ENCODE measurements around the gene SLC44A4.

DNA sequence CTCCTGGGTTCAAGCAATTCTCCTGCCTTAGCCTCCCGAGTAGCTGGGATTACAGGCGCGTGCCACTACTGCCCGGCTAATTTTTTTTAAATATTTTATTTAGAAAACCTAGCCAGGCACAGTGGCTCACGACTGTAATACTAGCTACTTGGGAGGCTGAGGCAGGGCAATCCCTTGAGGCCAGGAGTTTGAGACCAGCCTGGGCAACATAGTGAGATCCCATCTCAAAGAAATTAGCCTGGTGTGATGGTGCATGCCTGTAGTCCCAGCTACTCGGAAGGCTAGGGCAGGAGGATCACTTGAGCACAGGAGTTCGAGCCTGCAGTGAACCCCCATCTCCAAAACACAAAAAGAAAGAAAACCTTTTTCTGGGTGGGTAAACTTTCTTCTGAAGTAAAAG is 2.4 kb downstream of the SLC44A4 start:
- TF ChIP-seq, protein P1, sequence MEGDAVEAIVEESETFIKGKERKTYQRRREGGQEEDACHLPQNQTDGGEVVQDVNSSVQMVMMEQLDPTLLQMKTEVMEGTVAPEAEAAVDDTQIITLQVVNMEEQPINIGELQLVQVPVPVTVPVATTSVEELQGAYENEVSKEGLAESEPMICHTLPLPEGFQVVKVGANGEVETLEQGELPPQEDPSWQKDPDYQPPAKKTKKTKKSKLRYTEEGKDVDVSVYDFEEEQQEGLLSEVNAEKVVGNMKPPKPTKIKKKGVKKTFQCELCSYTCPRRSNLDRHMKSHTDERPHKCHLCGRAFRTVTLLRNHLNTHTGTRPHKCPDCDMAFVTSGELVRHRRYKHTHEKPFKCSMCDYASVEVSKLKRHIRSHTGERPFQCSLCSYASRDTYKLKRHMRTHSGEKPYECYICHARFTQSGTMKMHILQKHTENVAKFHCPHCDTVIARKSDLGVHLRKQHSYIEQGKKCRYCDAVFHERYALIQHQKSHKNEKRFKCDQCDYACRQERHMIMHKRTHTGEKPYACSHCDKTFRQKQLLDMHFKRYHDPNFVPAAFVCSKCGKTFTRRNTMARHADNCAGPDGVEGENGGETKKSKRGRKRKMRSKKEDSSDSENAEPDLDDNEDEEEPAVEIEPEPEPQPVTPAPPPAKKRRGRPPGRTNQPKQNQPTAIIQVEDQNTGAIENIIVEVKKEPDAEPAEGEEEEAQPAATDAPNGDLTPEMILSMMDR (optimal IDR thresholded peaks at IDR 0.05 in 1 of 3, IDR thresholded peaks at IDR 0.05 in 1 of 3, conservative IDR thresholded peaks at IDR 0.05 in 1 of 3; ENCODE audit: extremely low read depth in 1 of 3, insufficient read depth in 2 of 3, low read length in 3 of 3), result no peak
- TF ChIP-seq EZH2 (IDR thresholded peaks at IDR 0.05; ENCODE audit: low read length), result no peak
